ENCODE data around the gene YBEY. TPM values are rescaled to one million over a fixed set of nuclear protein-coding genes. Genes with fewer than 3 reads are reported as not detected.

Gene YBEY
- total RNA-seq, 4 donors from 2014 or later, result 6.1 to 16.3 (median 13.3) TPM

- H3K27me3 ChIP-seq, result no peaks in the 10 kb centered on the region
- ATAC-seq, result no peak
- H3K27ac ChIP-seq, result peak within 1 kb of the TSS; percentile 94 to 98 (median 96)
- 23 to 30% methylated on average over 6 of the region's 6 CpGs for WGBS, 2 donors (ENCODE audit: low coverage in 1 of 2)
- H3K9me3 ChIP-seq, result no peaks in the 10 kb centered on the region
- peak within 1 kb of the TSS; percentile 92 to 95 for H3K4me3 ChIP-seq
- peaks cover 19 to 61% (median 32%) of the 10 kb centered on the region in 3 donors for H3K4me1 ChIP-seq
- no peak for TF ChIP-seq EP300 (IDR thresholded peaks at IDR 0.05)
- TF ChIP-seq CTCF (IDR thresholded peaks at IDR 0.05), result no peak
- no peak for TF ChIP-seq POLR2A (IDR thresholded peaks at IDR 0.05)
- TF ChIP-seq POLR2AphosphoS5 (IDR thresholded peaks at IDR 0.05), result no peak
- peaks cover 0 to 43% of the 10 kb centered on the region in 2 donors for H3K36me3 ChIP-seq
These were observed 908 bp upstream of the YBEY start, which contains the start of gene MCM3AP for GRCh38 chr21:46285206-46285661. MCM3AP (minus strand) TSS chr21:46285611; CDS start chr21:46285286, 325 bp downstream.

GRCh38 chr21:46286648-46287002, 483 bp downstream of the YBEY start:
- Histone ChIP-seq H3K4me3 (peak overlapping the region; percentile 92 to 95), H3K4me1 (peaks cover 19 to 47% (median 32%) of the 10 kb centered on the region in 3 donors), H3K27me3 (no peaks in the 10 kb centered on the region), H3K9me3 (no peaks in the 10 kb centered on the region), H3K27ac (peak overlapping the region; percentile 94 to 98 (median 96)), H3K36me3 (peaks cover 0 to 34% of the 10 kb centered on the region in 2 donors)
- ATAC-seq, result no peak
- TF ChIP-seq CTCF (IDR thresholded peaks at IDR 0.05) (no peak), POLR2A (IDR thresholded peaks at IDR 0.05) (no peak), EP300 (IDR thresholded peaks at IDR 0.05) (no peak), POLR2AphosphoS5 (IDR thresholded peaks at IDR 0.05) (no peak)
- WGBS, 2 donors (ENCODE audit: low coverage in 1 of 2), result 0 to 1% methylated on average over 8 to 14 of the region's 16 CpGs

- no peak for TF ChIP-seq POLR2A (IDR thresholded peaks at IDR 0.05)
- no peak for TF ChIP-seq EP300 (IDR thresholded peaks at IDR 0.05)
- TF ChIP-seq POLR2AphosphoS5 (IDR thresholded peaks at IDR 0.05), result no peak
- TF ChIP-seq CTCF (IDR thresholded peaks at IDR 0.05), result no peak
- Histone ChIP-seq H3K4me1 (peaks cover 19 to 38% (median 26%) of the 10 kb centered on the region in 3 donors), H3K27ac (no peak overlapping the region), H3K4me3 (no peak overlapping the region), H3K27me3 (no peaks in the 10 kb centered on the region), H3K36me3 (peaks cover 0 to 32% of the 10 kb centered on the region in 2 donors), H3K9me3 (no peaks in the 10 kb centered on the region)
- no peak for ATAC-seq
- 60 to 88% methylated on average over 5 to 10 of the region's 10 CpGs for WGBS, 2 donors (ENCODE audit: low coverage in 1 of 2)
These were observed 1.4 kb downstream of the YBEY start for GRCh38 chr21:46287541-46287940.

- no peak for TF ChIP-seq POLR2A (IDR thresholded peaks at IDR 0.05)
- TF ChIP-seq CTCF (IDR thresholded peaks at IDR 0.05), result no peak
- no peak for TF ChIP-seq POLR2AphosphoS5 (IDR thresholded peaks at IDR 0.05)
- TF ChIP-seq EP300 (IDR thresholded peaks at IDR 0.05), result no peak
- ATAC-seq, result no peak
- 40 to 51% methylated on average over 3 to 4 of the region's 6 CpGs for WGBS, 2 donors (ENCODE audit: low coverage in 1 of 2)
These were observed 3.6 kb downstream of the YBEY start for GRCh38 chr21:46289655-46290179.

GRCh38 chr21:46291561-46291960, 5.4 kb downstream of the YBEY start:
- Histone ChIP-seq H3K9me3 (no peaks in the 10 kb centered on the region), H3K4me3 (no peak overlapping the region), H3K36me3 (peaks cover 0 to 12% of the 10 kb centered on the region in 2 donors), H3K4me1 (peaks cover 0 to 19% (median 0%) of the 10 kb centered on the region in 3 donors), H3K27ac (no peak overlapping the region), H3K27me3 (peaks cover 14% of the 10 kb centered on the region)
- 82% methylated on average over 2 of the region's 2 CpGs; no CpG with 5 or more reads in 1 of the 2 donors for WGBS, 2 donors (ENCODE audit: low coverage in 1 of 2)
- TF ChIP-seq EP300 (IDR thresholded peaks at IDR 0.05) (no peak), CTCF (IDR thresholded peaks at IDR 0.05) (no peak), POLR2AphosphoS5 (IDR thresholded peaks at IDR 0.05) (no peak), POLR2A (IDR thresholded peaks at IDR 0.05) (no peak)
- no peak for ATAC-seq

More at GRCh38 chr21:46289655-46290179, 3.6 kb downstream of the YBEY start:
- Histone ChIP-seq H3K36me3 (peaks cover 0 to 14% of the 10 kb centered on the region in 2 donors), H3K4me3 (no peak overlapping the region), H3K27ac (no peak overlapping the region), H3K27me3 (no peaks in the 10 kb centered on the region), H3K9me3 (no peaks in the 10 kb centered on the region), H3K4me1 (peaks cover 6 to 16% (median 6%) of the 10 kb centered on the region in 3 donors)
